Cerebellar nuclear complex (tissue), 1 donor: Measurements from ENCODE around the gene APBB2.

ENCODE experiments used
- DNase-seq, 2 experiments: peaks; one replicate each; lab custom pipeline; 2025; lab: John Stamatoyannopoulos, UW

The APBB2 gene

GRCh38 chr4:41134581-41134980, 79.8 kb downstream of the APBB2 start:
- no peak for DNase-seq

GRCh38 chr4:41133454-41134018, 80.8 kb downstream of the APBB2 start:
- no peak for DNase-seq

- no peak for DNase-seq
Observed at GRCh38 chr4:41132055-41132683, 82.2 kb downstream of the APBB2 start.

- DNase-seq = no peak
Observed at GRCh38 chr4:41129936-41130440, 84.4 kb downstream of the APBB2 start.

- no peak for DNase-seq
Observed at GRCh38 chr4:41129128-41129754, 85.1 kb downstream of the APBB2 start.

GRCh38 chr4:41125558-41126311, 88.6 kb downstream of the APBB2 start:
- no peak for DNase-seq

GRCh38 chr4:41124916-41125548, 89.3 kb downstream of the APBB2 start:
- no peak for DNase-seq

- no peak for DNase-seq
Observed at GRCh38 chr4:41122775-41123174, 91.6 kb downstream of the APBB2 start.

- DNase-seq = no peak
Observed at GRCh38 chr4:41122309-41122708, 92.0 kb downstream of the APBB2 start.

GRCh38 chr4:41121906-41122305, 92.4 kb downstream of the APBB2 start:
- no peak for DNase-seq

GRCh38 chr4:41120297-41121217, 93.8 kb downstream of the APBB2 start:
- DNase-seq = no peak

- no peak for DNase-seq
Observed at GRCh38 chr4:41119867-41120295, 94.5 kb downstream of the APBB2 start.

- no peak for DNase-seq
Observed at GRCh38 chr4:41111791-41112190, 102.6 kb downstream of the APBB2 start.

- DNase-seq = no peak
Observed at GRCh38 chr4:41110050-41110449, 104.3 kb downstream of the APBB2 start.

- no peak for DNase-seq
Observed at GRCh38 chr4:41108481-41108880, 105.9 kb downstream of the APBB2 start.

- DNase-seq = no peak
Observed at GRCh38 chr4:41106694-41107419, 107.5 kb downstream of the APBB2 start.

- DNase-seq = no peak
Observed at GRCh38 chr4:41106081-41106480, 108.3 kb downstream of the APBB2 start.

GRCh38 chr4:41104155-41104554, 110.2 kb downstream of the APBB2 start:
- DNase-seq = no peak

GRCh38 chr4:41103657-41104056, 110.7 kb downstream of the APBB2 start:
- DNase-seq = no peak

- DNase-seq = no peak
Observed at GRCh38 chr4:41102414-41103092, 111.8 kb downstream of the APBB2 start.
